Skeletal muscle satellite cell (primary cell): ENCODE measurements around the gene MED23. TPM values are rescaled to one million over a fixed set of nuclear protein-coding genes. Genes with fewer than 3 reads are reported as not detected.
"Not testable (repeated sequence)": the region's sequence is repeated elsewhere in the genome, so short reads cannot be mapped to it uniquely, and the experiment has no call there.

Experiments used
- H3K27me3 ChIP-seq: 2 replicates; pipeline ENCODE4 v1.7.0; 2013; ENCODE audit warnings: low read length; ENCODE audit not compliant: control insufficient read depth, insufficient read depth
- H3K36me3 ChIP-seq: 2 replicates; pipeline ENCODE4 v1.7.0; 2013; ENCODE audit warnings: mild to moderate bottlenecking, control low read depth, low read length; ENCODE audit not compliant: insufficient read depth
- H3K4me1 ChIP-seq: 2 replicates; pipeline ENCODE4 v1.7.0; 2013; ENCODE audit warnings: low read length; ENCODE audit not compliant: control insufficient read depth, insufficient read depth
- H3K4me2 ChIP-seq: 2 replicates; pipeline ENCODE4 v1.7.0; 2013; ENCODE audit warnings: mild to moderate bottlenecking, low read length
- H3K4me3 ChIP-seq: 2 replicates; pipeline ENCODE4 v1.7.0; 2013; ENCODE audit warnings: low read length
- H3K9ac ChIP-seq: 2 replicates; pipeline ENCODE4 v1.7.0; 2013; ENCODE audit warnings: mild to moderate bottlenecking, low read depth, low read length, moderate library complexity
- H3K9me3 ChIP-seq: replicated peaks from 2 replicates; pipeline ENCODE4 v1.7.0; 2013; ENCODE audit warnings: mild to moderate bottlenecking, control low read depth, low read length
- small RNA-seq: library from RNA; depleted of rRNA; stranded (forward); fragments of <200 nt; gene quantifications from one replicate; pipeline ENCODE3, GENCODE V24; 2012

Gene MED23

GRCh38 chr6:131532580-131533039 lies 95.4 kb downstream of the MED23 start:
- Histone ChIP-seq H3K4me2 (no peak overlapping the region), H3K27me3 (no peaks in the 10 kb centered on the region), H3K9ac (no peak overlapping the region), H3K9me3 (no peaks in the 10 kb centered on the region), H3K4me3 (no peak overlapping the region), H3K4me1 (peaks cover 4% of the 10 kb centered on the region), H3K36me3 (no peaks in the 10 kb centered on the region)

- H3K9ac ChIP-seq, H3K9me3 ChIP-seq, H3K36me3 ChIP-seq, H3K4me1 ChIP-seq, H3K4me2 ChIP-seq, H3K4me3 ChIP-seq, H3K27me3 ChIP-seq: not testable (repeated sequence)
These were observed 96.4 kb downstream of the MED23 start for GRCh38 chr6:131531681-131532080.

GRCh38 chr6:131530936-131531335 lies 97.1 kb downstream of the MED23 start:
- H3K4me3 ChIP-seq, H3K4me2 ChIP-seq, H3K4me1 ChIP-seq: not testable (repeated sequence)

GRCh38 chr6:131524695-131525336 lies 103.2 kb downstream of the MED23 start:
- H3K4me1 ChIP-seq = no peaks in the 10 kb centered on the region
- no peak overlapping the region for H3K4me3 ChIP-seq
- no peaks in the 10 kb centered on the region for H3K27me3 ChIP-seq
- H3K36me3 ChIP-seq = no peaks in the 10 kb centered on the region
- H3K9me3 ChIP-seq = no peaks in the 10 kb centered on the region
- H3K9ac ChIP-seq = no peak overlapping the region
- H3K4me2 ChIP-seq = no peak overlapping the region

More at GRCh38 chr6:131530936-131531335, 97.1 kb downstream of the MED23 start:
- not testable (repeated sequence) for H3K27me3 ChIP-seq, H3K36me3 ChIP-seq, H3K9ac ChIP-seq, H3K9me3 ChIP-seq

- H3K4me1 ChIP-seq = no peaks in the 10 kb centered on the region
- no peaks in the 10 kb centered on the region for H3K27me3 ChIP-seq
- H3K9me3 ChIP-seq = no peaks in the 10 kb centered on the region
- no peaks in the 10 kb centered on the region for H3K36me3 ChIP-seq
- H3K9ac ChIP-seq = no peak overlapping the region
- H3K4me2 ChIP-seq = no peak overlapping the region
- no peak overlapping the region for H3K4me3 ChIP-seq
These were observed 103.9 kb downstream of the MED23 start for GRCh38 chr6:131523988-131524673.

Small RNAs within 50 kb of the gene (small RNA-seq; reads per million reads assigned to genes)
- not detected for gene RNU4-18P
